Heart left ventricle (tissue), 13 donors: ENCODE data around the gene SND1.

Experiments used
- CTCF ChIP-seq, 12 donors: fragments of 200-600 bp; sonication (generic) in 4 of 12; IDR thresholded peaks; one replicate each; pipeline versions ENCODE4 v1.5.0 to v1.8.0; 2018 to 2022; ENCODE audit warnings: antibody characterized with exemption in 12 of 12, mild to moderate bottlenecking in 5 of 12
- POLR2A ChIP-seq, 2 donors: fragments of 450-650 bp; IDR thresholded peaks; one replicate each; pipeline ENCODE4 v1.6.1; 2017; ENCODE audit warnings: antibody characterized with exemption in 2 of 2, mild to moderate bottlenecking in 2 of 2, moderate library complexity in 2 of 2
- donor health status: ischemic (EF 13 %, LVEDD 7.1; RV severe dilation, severe dysfunction).
- donor health status: DM: no; HTN: yes; CAD: no.
- donor health status: DM: no; HTN: no; CAD: no.
- donor health status: ischemic (EF 25% LVEDD 6.9; RV normal size, moderate dysfunction).
- donor health status: ischemic (EF 25% LVEDD 5.7; RV mildly dilated, moderate dysfunction).
- donor health status: ischemic (EF 35%, LVEDD 5.7; RV mildly dilated, moderate dysfunction).
- donor health status: nonischemic (EF 11% LVEDD 7.7; RV severe dilation, severe dysfunction).
- donor health status: DM: yes; HTN: yes; CAD: no.
- donor health status: PGD.
- donor health status: ischemic (EF 29% LVEDD 5.4; RV normal size, mild dysfunction).
- donor health status: nonischemic (EF 23%, LVEDD 6.1; RV moderate dilation, normal function).

- no peak for TF ChIP-seq CTCF (IDR thresholded peaks at IDR 0.05)
- TF ChIP-seq POLR2A (IDR thresholded peaks at IDR 0.05) = no peak
These were observed 240.7 kb downstream of the SND1 start for GRCh38 chr7:127892488-127893314.
